HCT116 (cell line): Measurements from ENCODE around the gene BMP8B. TPM values are rescaled to one million over a fixed set of nuclear protein-coding genes. Genes with fewer than 3 reads are reported as not detected.

Source experiments
- ATAC-seq: fragments of 200-7000 bp; cut with Tn5 transposase; 2 replicates; pipeline ENCODE4 v1.9.1; 2020; ENCODE audit warnings: mild to moderate bottlenecking, moderate library complexity
- BruUV-seq: library from RNA; stranded (reverse); fragments of 400-500 nt; replicated peaks from 2 replicates; lab custom pipeline; 2021; lab: Mats Ljungman, UMichigan
- CTCF ChIA-PET: fragments of 300-600 bp; sonication (Branson Sonifier 250); formaldehyde crosslinking; loops from one replicate; lab custom pipeline; 2021; ENCODE audit warnings: antibody characterized with exemption; lab: Charles Lee
- POLR2A ChIA-PET: fragments of 300-600, 350-600 bp; sonication (Branson Sonifier 250); formaldehyde crosslinking; loops from one replicate; lab custom pipeline; 2021; ENCODE audit warnings: antibody characterized with exemption; lab: Charles Lee
- RAD21 ChIA-PET, 2 experiments: fragments of 300-600 bp; sonication (Branson Sonifier 250); formaldehyde crosslinking; loops; one replicate each; lab custom pipeline; 2023; ENCODE audit warnings: low total read pairs in 2 of 2; ENCODE audit not compliant: uncharacterized antibody in 2 of 2, unreplicated experiment in 2 of 2, low non-redundant PET in 1 of 2; lab: Charles Lee
- DNase-seq: peaks from one replicate; pipeline ENCODE4 v3.0.0-alpha.2; 2010; ENCODE audit warnings: low read depth, low spot score
- H2AFZ ChIP-seq: fragments of 200-600 bp; shearing (Covaris generic), sonication (generic); 2 replicates; pipeline ENCODE4 v1.6.1; 2017; ENCODE audit warnings: low read depth, mixed run types, mixed read lengths, antibody characterized with exemption, low read length; ENCODE audit not compliant: poor library complexity, severe bottlenecking
- H3K27ac ChIP-seq: 2 replicates; pipeline ENCODE4 v1.5.1; 2012; ENCODE audit warnings: low read depth, low read length
- H3K27me3 ChIP-seq: fragments of 200-600 bp; sonication (generic); 2 replicates; pipeline ENCODE4 v1.6.1; 2016; ENCODE audit warnings: mixed run types, low read length, mixed read lengths; ENCODE audit not compliant: insufficient read depth
- H3K36me3 ChIP-seq, 2 experiments: fragments of 200-500 bp in 1 of 2; fragments of 200-600 bp in 1 of 2; sonication (Bioruptor generic) in 1 of 2; sonication (generic) in 1 of 2; 2 replicates each; pipeline versions ENCODE4 v1.5.1 to v1.6.1; 2014 to 2016; ENCODE audit warnings: low read length in 2 of 2, inconsistent platforms in 1 of 2, mixed read lengths in 1 of 2, mixed run types in 1 of 2; ENCODE audit not compliant: insufficient read depth in 2 of 2, control insufficient read depth in 1 of 2
- H3K4me1 ChIP-seq, 2 experiments: fragments of 200-600 bp in 1 of 2; sonication (generic) in 1 of 2; 2 replicates each; pipeline versions ENCODE4 v1.5.1 to v1.6.1; 2012 to 2017; ENCODE audit warnings: low read length in 2 of 2, inconsistent platforms in 1 of 2, mild to moderate bottlenecking in 1 of 2, mixed read lengths in 1 of 2, mixed run types in 1 of 2, moderate library complexity in 1 of 2; ENCODE audit not compliant: insufficient read depth in 2 of 2, control insufficient read depth in 1 of 2
- H3K4me2 ChIP-seq: fragments of 200-600 bp; sonication (generic); 2 replicates; pipeline ENCODE4 v1.6.1; 2017; ENCODE audit warnings: mixed run types, low read length, mixed read lengths
- H3K4me3 ChIP-seq, 2 experiments: fragments of 200-600 bp in 1 of 2; sonication (generic) in 1 of 2; replicated peaks in 1 of 2; 2 replicates each; pipeline ENCODE4 v1.5.1; 2011 to 2016; ENCODE audit warnings: low read length in 2 of 2, control low read depth in 1 of 2, low read depth in 1 of 2, mild to moderate bottlenecking in 1 of 2, mixed read lengths in 1 of 2, mixed run types in 1 of 2
- H3K79me2 ChIP-seq: fragments of 200-600 bp; sonication (generic); 2 replicates; pipeline ENCODE4 v1.6.1; 2017; ENCODE audit warnings: mild to moderate bottlenecking, mixed run types, low read length, moderate library complexity, mixed read lengths; ENCODE audit not compliant: insufficient read depth
- H3K9ac ChIP-seq: fragments of 200-600 bp; sonication (generic); 2 replicates; pipeline ENCODE4 v1.6.1; 2016; ENCODE audit warnings: low read length, mixed read lengths
- H3K9me2 ChIP-seq: fragments of 200-600 bp; sonication (generic), shearing (Covaris generic); 2 replicates; pipeline ENCODE4 v1.6.1; 2017; ENCODE audit warnings: mixed run types, mild to moderate bottlenecking, moderate library complexity; ENCODE audit not compliant: insufficient read depth
- H3K9me3 ChIP-seq, 2 experiments: fragments of 200-500 bp in 1 of 2; fragments of 200-600 bp in 1 of 2; sonication (Bioruptor generic) in 1 of 2; sonication (generic) in 1 of 2; 2 replicates each; pipeline ENCODE4 v1.6.1; 2014 to 2017; ENCODE audit warnings: low read length in 2 of 2, mixed read lengths in 2 of 2, inconsistent platforms in 1 of 2, low read depth in 1 of 2, mild to moderate bottlenecking in 1 of 2, mixed run types in 1 of 2, moderate library complexity in 1 of 2; ENCODE audit not compliant: control insufficient read depth in 1 of 2, insufficient read depth in 1 of 2
- H4K20me1 ChIP-seq: fragments of 200-600 bp; sonication (generic), shearing (Covaris generic); 2 replicates; pipeline ENCODE4 v1.6.1; 2017; ENCODE audit warnings: mixed run types, mild to moderate bottlenecking, moderate library complexity; ENCODE audit not compliant: insufficient read depth
- CEBPB ChIP-seq: IDR thresholded peaks from 2 replicates; pipeline ENCODE4 v1.6.1; 2012; ENCODE audit warnings: low read depth
- ELF1 ChIP-seq: IDR thresholded peaks from 2 replicates; pipeline ENCODE4 v1.6.1; 2012; ENCODE audit warnings: low read depth, borderline replicate concordance
- JUND ChIP-seq: IDR thresholded peaks from 2 replicates; pipeline ENCODE4 v1.6.1; 2012
- intact Hi-C: fragments of 100-400 bp; cut with micrococcal nuclease; formaldehyde crosslinking; loops from 2 replicates; pipeline ENCODE4 v1.10.0; 2022
- total RNA-seq: library from RNA; stranded (reverse); gene quantifications from one replicate; pipeline ENCODE4 v1.2.1, GENCODE V29; 2021; ENCODE audit not compliant: unreplicated experiment
- TF ChIP-seq, protein P1 (sequence below): IDR thresholded peaks from 2 replicates; pipeline ENCODE4 v1.6.1; 2012; ENCODE audit warnings: low read depth
- TF ChIP-seq, protein P2 (sequence below): IDR thresholded peaks from 2 replicates; pipeline ENCODE4 v1.6.1; 2012

The BMP8B gene
- total RNA-seq, 1 experiment from 2014 or later, result 9.5 TPM

DNA sequence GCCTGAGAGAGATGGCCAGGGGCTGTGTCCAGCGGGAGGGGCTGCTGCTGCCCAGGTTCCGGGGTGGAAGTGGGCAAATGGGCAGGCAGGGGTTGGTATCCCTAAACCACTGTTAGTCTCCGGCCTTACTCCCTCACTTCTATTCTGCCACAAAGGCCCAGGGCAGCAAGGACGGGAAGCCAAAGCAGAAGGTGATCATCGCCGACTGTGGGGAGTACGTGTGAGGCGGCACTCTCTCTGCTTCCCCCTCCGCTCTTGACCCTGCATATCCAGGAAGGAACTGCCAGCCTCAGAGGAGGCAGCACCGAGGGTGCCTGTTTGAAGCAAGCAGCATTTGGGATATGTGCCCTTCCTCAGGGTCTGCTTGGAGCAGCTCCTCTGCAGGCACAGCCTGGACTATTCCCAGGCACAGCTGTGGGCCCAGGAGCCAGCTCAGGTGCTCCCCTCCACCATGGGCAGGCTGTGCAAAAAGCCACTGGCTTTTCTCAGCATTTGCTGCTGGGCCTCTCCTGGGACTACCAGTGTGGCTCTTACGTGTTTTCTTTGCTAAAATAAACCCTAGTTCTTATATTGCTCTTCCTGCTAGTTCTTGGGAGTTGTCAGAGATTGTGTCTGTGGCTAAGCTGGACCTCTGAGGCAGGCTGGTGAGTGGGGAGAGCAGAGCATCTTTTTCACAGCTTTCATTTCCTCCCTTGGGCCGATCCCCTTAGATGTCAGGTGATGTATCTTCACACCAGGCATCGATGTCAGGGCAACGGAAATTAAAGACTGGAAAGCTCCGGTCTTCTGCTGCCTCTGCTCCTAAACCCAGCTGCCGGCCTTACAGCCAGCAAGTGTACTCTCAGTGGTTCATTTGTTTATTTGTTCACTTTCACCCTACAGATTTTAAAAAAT lies 35.3 kb downstream of the BMP8B start:
- TF ChIP-seq CEBPB, result no peak
- TF ChIP-seq, protein P1, sequence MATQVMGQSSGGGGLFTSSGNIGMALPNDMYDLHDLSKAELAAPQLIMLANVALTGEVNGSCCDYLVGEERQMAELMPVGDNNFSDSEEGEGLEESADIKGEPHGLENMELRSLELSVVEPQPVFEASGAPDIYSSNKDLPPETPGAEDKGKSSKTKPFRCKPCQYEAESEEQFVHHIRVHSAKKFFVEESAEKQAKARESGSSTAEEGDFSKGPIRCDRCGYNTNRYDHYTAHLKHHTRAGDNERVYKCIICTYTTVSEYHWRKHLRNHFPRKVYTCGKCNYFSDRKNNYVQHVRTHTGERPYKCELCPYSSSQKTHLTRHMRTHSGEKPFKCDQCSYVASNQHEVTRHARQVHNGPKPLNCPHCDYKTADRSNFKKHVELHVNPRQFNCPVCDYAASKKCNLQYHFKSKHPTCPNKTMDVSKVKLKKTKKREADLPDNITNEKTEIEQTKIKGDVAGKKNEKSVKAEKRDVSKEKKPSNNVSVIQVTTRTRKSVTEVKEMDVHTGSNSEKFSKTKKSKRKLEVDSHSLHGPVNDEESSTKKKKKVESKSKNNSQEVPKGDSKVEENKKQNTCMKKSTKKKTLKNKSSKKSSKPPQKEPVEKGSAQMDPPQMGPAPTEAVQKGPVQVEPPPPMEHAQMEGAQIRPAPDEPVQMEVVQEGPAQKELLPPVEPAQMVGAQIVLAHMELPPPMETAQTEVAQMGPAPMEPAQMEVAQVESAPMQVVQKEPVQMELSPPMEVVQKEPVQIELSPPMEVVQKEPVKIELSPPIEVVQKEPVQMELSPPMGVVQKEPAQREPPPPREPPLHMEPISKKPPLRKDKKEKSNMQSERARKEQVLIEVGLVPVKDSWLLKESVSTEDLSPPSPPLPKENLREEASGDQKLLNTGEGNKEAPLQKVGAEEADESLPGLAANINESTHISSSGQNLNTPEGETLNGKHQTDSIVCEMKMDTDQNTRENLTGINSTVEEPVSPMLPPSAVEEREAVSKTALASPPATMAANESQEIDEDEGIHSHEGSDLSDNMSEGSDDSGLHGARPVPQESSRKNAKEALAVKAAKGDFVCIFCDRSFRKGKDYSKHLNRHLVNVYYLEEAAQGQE, result no peak
- TF ChIP-seq ELF1, result no peak
- TF ChIP-seq JUND, result no peak
- TF ChIP-seq, protein P2, sequence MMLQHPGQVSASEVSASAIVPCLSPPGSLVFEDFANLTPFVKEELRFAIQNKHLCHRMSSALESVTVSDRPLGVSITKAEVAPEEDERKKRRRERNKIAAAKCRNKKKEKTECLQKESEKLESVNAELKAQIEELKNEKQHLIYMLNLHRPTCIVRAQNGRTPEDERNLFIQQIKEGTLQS, result no peak
- TF ChIP-seq, all 23 proteins: peak for 0
- Histone ChIP-seq H3K4me3 (no peak overlapping the region), H3K4me1 (no peaks in the 10 kb centered on the region), H4K20me1 (no peaks in the 10 kb centered on the region), H3K79me2 (0 out of 2 replicates have a peak, but pooled peaks cover 2% of the 10 kb centered on the region), H3K9ac (no peak overlapping the region), H2AFZ (no peak overlapping the region), H3K9me3 (no peaks in the 10 kb centered on the region), H3K9me2 (no peaks in the 10 kb centered on the region), H3K27me3 (no peaks in the 10 kb centered on the region), H3K36me3 (peaks cover 52 to 76% of the 10 kb centered on the region in 2 experiments; a peak in 3 of 4 replicates), H3K4me2 (no peak overlapping the region), H3K27ac (no peak overlapping the region)
- POLR2A ChIA-PET, result no interaction called here
- BruUV-seq, result no TSS peak
- no peak for ATAC-seq
- RAD21 ChIA-PET, result no interaction called here
- intact Hi-C loops, result no loop called here
- CTCF ChIA-PET, result no interaction called here
- DNase-seq, result no peak
